Central memory CD8-positive, alpha-beta T cell (primary cell): ENCODE results near the gene FSTL4.

ENCODE experiments used
- ATAC-seq: fragments of 150-1000 bp; cut with Tn5 transposase; replicated peaks from 2 replicates; pipeline ENCODE4 v1.10.0; 2022; ENCODE audit warnings: mild to moderate bottlenecking, moderate FRiP score, moderate number of reproducible peaks; ENCODE audit not compliant: poor library complexity, severe bottlenecking; ENCODE audit errors: extremely low read depth
- DNase-seq, 2 donors: peaks; one replicate each; pipeline ENCODE4 v3.0.0; 2021; ENCODE audit warnings: low spot score in 2 of 2
- H3K27ac Mint-ChIP-seq: one replicate; pipeline ENCODE4 v1.8.0; 2022; ENCODE audit warnings: low read depth, mild to moderate bottlenecking, moderate library complexity, mixed read lengths
- H3K27me3 Mint-ChIP-seq: one replicate; pipeline ENCODE4 v1.8.0; 2022; ENCODE audit warnings: mixed read lengths
- H3K36me3 Mint-ChIP-seq: one replicate; pipeline ENCODE4 v1.8.0; 2022; ENCODE audit warnings: mild to moderate bottlenecking, moderate library complexity, mixed read lengths; ENCODE audit not compliant: insufficient read depth
- H3K4me1 Mint-ChIP-seq: one replicate; pipeline ENCODE4 v1.8.0; 2022; ENCODE audit warnings: mixed read lengths
- H3K4me3 Mint-ChIP-seq: one replicate; pipeline ENCODE4 v1.8.0; 2022; ENCODE audit warnings: mild to moderate bottlenecking, moderate library complexity, mixed read lengths
- H3K9me3 Mint-ChIP-seq: one replicate; pipeline ENCODE4 v1.8.0; 2022; ENCODE audit warnings: mixed read lengths

The FSTL4 gene

DNA sequence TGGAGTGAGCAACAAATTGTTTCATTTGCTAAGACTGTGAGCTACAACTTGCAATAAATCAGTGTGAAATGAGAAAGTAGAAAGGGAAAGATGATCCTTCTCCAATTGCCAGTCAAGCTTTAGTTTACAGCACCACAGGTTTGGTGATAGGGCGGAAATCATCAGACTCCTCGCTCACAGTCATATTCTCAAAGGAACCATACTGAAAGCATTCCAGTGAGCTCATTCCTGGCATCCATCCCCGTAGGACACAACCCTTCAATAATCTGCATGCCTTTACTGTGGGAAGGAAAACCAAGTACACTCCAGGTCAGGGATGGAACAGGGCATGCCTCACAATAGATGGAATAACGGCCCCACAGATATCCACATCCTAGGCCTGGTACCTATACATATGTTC, 80.7 kb downstream of the FSTL4 start:
- ATAC-seq (no peak), DNase-seq (no peak)
- H3K9me3 Mint-ChIP-seq: no peaks in the 10 kb centered on the region
- peaks cover 22% of the 10 kb centered on the region for H3K27me3 Mint-ChIP-seq
- no peaks in the 10 kb centered on the region for H3K36me3 Mint-ChIP-seq
- H3K27ac Mint-ChIP-seq: no peak overlapping the region
- H3K4me1 Mint-ChIP-seq: no peaks in the 10 kb centered on the region
- no peak overlapping the region for H3K4me3 Mint-ChIP-seq

DNA sequence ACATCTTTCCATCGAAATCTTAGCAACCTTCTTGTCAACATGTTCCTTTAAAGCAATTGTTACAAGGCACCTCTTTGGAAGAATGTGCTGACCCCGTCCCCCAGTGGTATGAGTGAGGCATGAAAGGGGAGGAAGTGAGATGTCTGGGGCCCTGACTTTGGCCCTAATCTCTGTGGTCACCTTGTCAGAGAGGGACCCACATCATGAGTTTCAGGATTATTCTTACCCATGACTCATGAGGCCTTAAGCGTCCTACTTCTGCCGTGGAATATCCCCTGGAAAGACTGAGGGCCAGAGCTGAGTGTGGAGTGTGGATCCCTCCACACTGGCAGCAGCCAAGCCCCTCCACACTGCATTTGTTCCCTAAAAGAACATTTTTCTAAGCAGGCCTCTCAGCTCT, 81.2 kb downstream of the FSTL4 start:
- no peak overlapping the region for H3K27ac Mint-ChIP-seq
- no peak for ATAC-seq
- no peaks in the 10 kb centered on the region for H3K36me3 Mint-ChIP-seq
- H3K4me1 Mint-ChIP-seq: no peaks in the 10 kb centered on the region
- no peak overlapping the region for H3K4me3 Mint-ChIP-seq
- peaks cover 27% of the 10 kb centered on the region for H3K27me3 Mint-ChIP-seq
- no peaks in the 10 kb centered on the region for H3K9me3 Mint-ChIP-seq
- no peak for DNase-seq

DNA sequence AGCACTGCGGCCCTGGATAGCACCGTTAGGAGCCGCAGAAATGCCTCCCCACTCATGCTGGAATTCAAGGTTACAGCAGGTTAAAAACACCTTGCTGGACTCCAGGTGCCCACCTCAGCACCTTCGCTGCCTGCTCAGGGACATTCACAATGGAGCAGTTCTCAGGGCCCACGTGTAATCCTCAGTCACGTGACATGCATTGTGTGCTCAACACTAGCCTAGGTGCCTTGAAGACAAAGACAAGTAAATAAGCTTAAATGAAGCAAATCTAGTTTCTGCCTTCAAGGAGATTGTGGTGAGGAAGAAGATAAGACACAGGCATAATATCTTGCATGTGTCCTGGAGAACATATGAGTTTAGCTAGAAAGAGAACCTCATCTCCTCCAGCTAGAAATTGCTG, 82.1 kb downstream of the FSTL4 start:
- Mint-ChIP-seq H3K4me3 (no peak overlapping the region), H3K27me3 (peaks cover 26% of the 10 kb centered on the region), H3K9me3 (no peaks in the 10 kb centered on the region), H3K4me1 (no peaks in the 10 kb centered on the region), H3K27ac (no peak overlapping the region), H3K36me3 (no peaks in the 10 kb centered on the region)
- no peak for DNase-seq
- no peak for ATAC-seq

- H3K27ac Mint-ChIP-seq: no peak overlapping the region
- ATAC-seq (no peak), DNase-seq (no peak)
- H3K4me3 Mint-ChIP-seq: no peak overlapping the region
- no peaks in the 10 kb centered on the region for H3K9me3 Mint-ChIP-seq
- no peaks in the 10 kb centered on the region for H3K4me1 Mint-ChIP-seq
- H3K27me3 Mint-ChIP-seq: peaks cover 19% of the 10 kb centered on the region
- H3K36me3 Mint-ChIP-seq: no peaks in the 10 kb centered on the region
These were observed 83.5 kb downstream of the FSTL4 start for GRCh38 chr5:133528841-133529240.

DNA sequence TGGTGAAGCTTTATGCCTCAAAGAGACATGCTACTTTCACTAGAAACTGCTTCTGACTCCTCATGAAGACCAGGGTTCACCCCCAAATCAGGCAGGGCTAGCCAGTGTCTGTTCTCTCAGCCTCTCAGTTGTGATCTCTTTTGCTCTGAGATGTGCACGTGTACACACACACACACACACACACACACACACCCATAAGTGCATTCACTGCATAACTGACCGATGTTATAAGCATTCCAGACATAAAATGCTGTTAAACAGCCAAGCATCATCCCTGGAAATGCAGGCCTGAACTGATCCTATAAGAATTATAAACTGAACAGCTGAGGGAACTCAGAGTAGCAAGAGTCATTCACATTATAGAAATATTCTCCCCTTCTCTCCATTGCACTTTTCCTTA, 85.0 kb downstream of the FSTL4 start:
- ATAC-seq (no peak), DNase-seq (no peak)
- Mint-ChIP-seq H3K36me3 (no peaks in the 10 kb centered on the region), H3K27me3 (peaks cover 34% of the 10 kb centered on the region), H3K27ac (no peak overlapping the region), H3K9me3 (no peaks in the 10 kb centered on the region), H3K4me1 (no peaks in the 10 kb centered on the region), H3K4me3 (no peak overlapping the region)

DNA sequence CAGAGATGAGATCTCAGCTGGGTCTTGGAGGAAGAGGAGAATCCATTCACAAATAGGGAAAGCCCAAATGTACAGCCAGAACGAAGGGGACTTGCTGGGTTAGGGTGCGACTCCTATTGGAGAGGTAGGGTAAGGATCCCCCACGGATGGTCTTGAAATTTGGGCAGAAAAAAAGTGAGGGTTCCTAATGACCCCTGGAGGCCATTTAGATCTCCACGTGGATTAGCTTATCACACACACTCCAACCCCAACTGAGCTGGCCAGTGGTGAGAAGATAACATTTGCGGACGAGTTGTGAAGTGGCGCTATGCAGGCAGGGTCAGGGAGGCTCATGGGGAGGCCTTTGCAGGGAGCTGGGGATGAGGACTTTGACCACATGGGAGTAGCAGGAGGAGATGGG, 86.0 kb downstream of the FSTL4 start:
- ATAC-seq (no peak), DNase-seq (no peak)
- Mint-ChIP-seq H3K27ac (no peak overlapping the region), H3K27me3 (peaks cover 34% of the 10 kb centered on the region), H3K36me3 (no peaks in the 10 kb centered on the region), H3K4me1 (no peaks in the 10 kb centered on the region), H3K9me3 (no peaks in the 10 kb centered on the region), H3K4me3 (no peak overlapping the region)

DNA sequence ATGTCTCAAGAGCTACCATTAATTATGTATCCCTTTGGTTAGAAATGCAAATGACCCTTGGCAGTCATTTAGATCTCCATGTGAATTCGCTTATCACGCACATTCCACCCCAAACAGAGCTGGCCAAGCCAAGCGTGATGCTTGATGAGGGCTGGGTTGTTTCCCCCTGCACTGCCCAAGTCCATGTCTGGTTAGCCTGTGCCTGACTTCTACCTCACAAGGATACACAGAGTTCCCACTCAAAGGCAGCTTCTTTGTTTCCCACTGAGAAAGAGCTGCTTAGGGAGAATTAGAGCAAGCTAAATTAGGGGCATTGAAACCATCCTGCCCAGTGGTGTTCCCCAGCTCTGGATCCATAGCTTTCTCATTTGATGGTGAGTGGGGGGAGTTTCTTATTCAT, 87.2 kb downstream of the FSTL4 start:
- H3K27me3 Mint-ChIP-seq: peaks cover 34% of the 10 kb centered on the region
- H3K4me1 Mint-ChIP-seq: no peaks in the 10 kb centered on the region
- H3K27ac Mint-ChIP-seq: no peak overlapping the region
- DNase-seq: no peak
- H3K36me3 Mint-ChIP-seq: no peaks in the 10 kb centered on the region
- ATAC-seq: no peak
- H3K9me3 Mint-ChIP-seq: no peaks in the 10 kb centered on the region
- H3K4me3 Mint-ChIP-seq: no peak overlapping the region

- H3K4me3 Mint-ChIP-seq: no peak overlapping the region
- H3K4me1 Mint-ChIP-seq: no peaks in the 10 kb centered on the region
- ATAC-seq (no peak), DNase-seq (no peak)
- H3K36me3 Mint-ChIP-seq: no peaks in the 10 kb centered on the region
- H3K9me3 Mint-ChIP-seq: no peaks in the 10 kb centered on the region
- H3K27ac Mint-ChIP-seq: no peak overlapping the region
- peaks cover 34% of the 10 kb centered on the region for H3K27me3 Mint-ChIP-seq
These were observed 87.7 kb downstream of the FSTL4 start for GRCh38 chr5:133524666-133525065.

DNA sequence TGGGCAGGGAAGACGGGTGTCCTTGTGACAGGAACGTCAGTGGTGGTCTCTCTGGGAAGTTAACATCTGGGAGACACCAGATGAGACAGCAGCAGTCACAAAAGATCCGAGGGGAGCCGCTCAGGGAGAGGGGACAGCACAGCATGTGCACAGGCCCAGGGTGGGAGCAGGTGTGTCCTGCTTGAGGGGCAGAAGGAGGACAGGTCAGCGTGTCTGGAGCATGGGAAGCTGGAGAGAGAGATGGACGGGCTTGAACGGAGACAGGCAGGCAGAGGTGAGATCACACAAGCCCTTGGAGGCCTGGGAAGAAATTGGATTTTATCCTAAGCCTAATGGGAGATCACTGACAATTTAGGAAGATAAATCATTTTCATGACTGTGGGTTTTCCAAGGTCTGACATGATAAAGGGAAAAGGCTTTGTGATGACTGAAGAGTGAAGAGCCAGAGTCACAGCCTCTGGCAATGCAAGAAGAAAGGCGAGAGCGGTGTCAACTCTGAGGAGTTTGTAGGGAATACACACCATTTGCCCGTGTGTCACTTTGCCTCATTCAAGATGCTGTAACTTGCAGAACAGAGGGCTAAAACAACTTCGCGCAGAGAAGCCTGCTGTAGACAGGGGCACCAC, 88.3 kb downstream of the FSTL4 start:
- ATAC-seq (no peak), DNase-seq (no peak)
- Mint-ChIP-seq H3K4me3 (no peak overlapping the region), H3K36me3 (no peaks in the 10 kb centered on the region), H3K27me3 (peaks cover 34% of the 10 kb centered on the region), H3K4me1 (no peaks in the 10 kb centered on the region), H3K27ac (no peak overlapping the region), H3K9me3 (no peaks in the 10 kb centered on the region)

- H3K36me3 Mint-ChIP-seq: no peaks in the 10 kb centered on the region
- H3K27ac Mint-ChIP-seq: no peak overlapping the region
- no peak overlapping the region for H3K4me3 Mint-ChIP-seq
- ATAC-seq: no peak
- DNase-seq: no peak
- H3K4me1 Mint-ChIP-seq: no peaks in the 10 kb centered on the region
- H3K9me3 Mint-ChIP-seq: no peaks in the 10 kb centered on the region
- H3K27me3 Mint-ChIP-seq: peaks cover 34% of the 10 kb centered on the region
These were observed 89.2 kb downstream of the FSTL4 start for GRCh38 chr5:133523013-133523658.

DNA sequence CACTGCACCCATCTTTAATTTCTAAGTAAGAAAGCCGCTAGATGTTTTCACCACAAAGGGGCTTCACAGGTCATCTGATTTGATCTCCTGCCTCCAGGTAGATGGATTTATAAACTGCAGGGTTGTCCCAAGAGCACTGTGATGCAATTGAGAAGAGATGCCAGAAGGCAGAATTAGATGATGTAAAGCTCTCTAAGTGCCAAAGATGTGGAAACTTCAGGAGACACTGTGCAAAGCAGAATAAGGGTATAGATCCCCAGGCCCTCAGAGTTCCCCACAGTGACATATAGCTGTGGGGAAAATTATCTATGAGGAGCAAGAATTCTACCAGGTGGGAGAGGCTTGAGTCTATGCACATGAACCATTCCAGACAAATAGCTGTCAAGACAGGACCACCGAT, 90.5 kb downstream of the FSTL4 start:
- Mint-ChIP-seq H3K9me3 (no peaks in the 10 kb centered on the region), H3K27me3 (peaks cover 33% of the 10 kb centered on the region), H3K4me3 (no peak overlapping the region), H3K27ac (no peak overlapping the region), H3K36me3 (no peaks in the 10 kb centered on the region), H3K4me1 (no peaks in the 10 kb centered on the region)
- no peak for DNase-seq
- ATAC-seq: no peak

DNA sequence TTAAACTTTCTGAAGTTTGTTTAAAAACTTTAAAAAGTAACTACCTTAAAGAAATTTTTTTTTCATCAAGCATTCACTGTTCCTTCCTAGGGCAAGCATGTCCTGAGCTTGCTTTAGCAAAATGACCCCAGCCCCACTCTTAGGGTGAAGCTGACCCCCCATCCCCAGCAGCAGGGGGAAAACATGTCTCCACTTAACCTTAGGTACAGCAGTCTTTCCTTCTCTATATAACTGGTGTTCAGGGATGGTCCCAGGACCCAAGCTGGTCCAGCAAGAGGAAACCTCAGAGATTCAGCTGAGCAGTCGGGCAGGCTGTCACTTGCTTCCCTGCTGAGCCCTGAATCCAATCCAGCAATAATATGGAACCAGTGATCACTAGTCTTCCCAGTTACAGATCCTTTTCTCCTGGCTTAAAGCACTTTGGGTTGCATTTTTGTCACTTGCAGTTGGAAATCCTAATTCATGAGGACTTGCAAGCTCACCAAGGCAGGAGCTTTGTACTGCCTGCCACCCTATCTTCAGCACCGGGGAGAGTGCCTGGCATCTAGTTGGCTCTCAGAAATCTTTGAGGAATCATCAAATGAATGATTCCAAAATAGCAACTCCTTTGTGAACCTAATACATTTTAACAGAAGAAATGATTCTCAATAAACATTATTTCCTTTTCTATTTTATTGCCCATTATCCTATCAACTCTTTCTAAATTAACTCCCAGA, 91.2 kb downstream of the FSTL4 start:
- no peak for DNase-seq
- Mint-ChIP-seq H3K9me3 (no peaks in the 10 kb centered on the region), H3K4me1 (no peaks in the 10 kb centered on the region), H3K27me3 (peaks cover 26% of the 10 kb centered on the region), H3K36me3 (no peaks in the 10 kb centered on the region), H3K4me3 (no peak overlapping the region), H3K27ac (no peak overlapping the region)
- ATAC-seq: no peak

DNA sequence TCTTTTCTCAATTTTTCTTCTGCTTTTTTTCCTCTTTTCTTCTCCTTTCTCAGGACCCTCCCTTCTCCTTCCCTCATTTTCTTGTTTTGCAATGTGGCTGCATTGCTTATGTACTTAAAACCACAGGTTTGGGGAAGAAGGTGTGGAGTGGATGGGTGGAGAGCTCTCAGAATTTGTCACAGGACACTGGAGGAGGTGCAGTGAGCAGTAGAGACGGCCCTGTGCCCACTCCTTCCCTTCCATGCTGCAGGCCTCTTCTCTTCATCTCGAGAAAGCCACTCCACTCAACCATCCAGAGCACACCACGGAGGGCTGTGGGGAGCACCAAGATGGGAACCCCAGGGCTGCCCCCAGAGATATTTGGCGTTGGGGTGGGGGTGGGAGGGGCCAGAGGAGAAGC, 92.3 kb downstream of the FSTL4 start:
- H3K4me3 Mint-ChIP-seq: no peak overlapping the region
- H3K27ac Mint-ChIP-seq: no peak overlapping the region
- DNase-seq (no peak), ATAC-seq (no peak)
- H3K9me3 Mint-ChIP-seq: no peaks in the 10 kb centered on the region
- H3K36me3 Mint-ChIP-seq: no peaks in the 10 kb centered on the region
- no peaks in the 10 kb centered on the region for H3K4me1 Mint-ChIP-seq
- H3K27me3 Mint-ChIP-seq: peaks cover 20% of the 10 kb centered on the region
